Measurements from ENCODE around the gene SDK2.

SDK2 gene

GRCh38 chr17:73289549-73290254, 354.5 kb downstream of the SDK2 start:
- DNase-seq = no peak

DNA sequence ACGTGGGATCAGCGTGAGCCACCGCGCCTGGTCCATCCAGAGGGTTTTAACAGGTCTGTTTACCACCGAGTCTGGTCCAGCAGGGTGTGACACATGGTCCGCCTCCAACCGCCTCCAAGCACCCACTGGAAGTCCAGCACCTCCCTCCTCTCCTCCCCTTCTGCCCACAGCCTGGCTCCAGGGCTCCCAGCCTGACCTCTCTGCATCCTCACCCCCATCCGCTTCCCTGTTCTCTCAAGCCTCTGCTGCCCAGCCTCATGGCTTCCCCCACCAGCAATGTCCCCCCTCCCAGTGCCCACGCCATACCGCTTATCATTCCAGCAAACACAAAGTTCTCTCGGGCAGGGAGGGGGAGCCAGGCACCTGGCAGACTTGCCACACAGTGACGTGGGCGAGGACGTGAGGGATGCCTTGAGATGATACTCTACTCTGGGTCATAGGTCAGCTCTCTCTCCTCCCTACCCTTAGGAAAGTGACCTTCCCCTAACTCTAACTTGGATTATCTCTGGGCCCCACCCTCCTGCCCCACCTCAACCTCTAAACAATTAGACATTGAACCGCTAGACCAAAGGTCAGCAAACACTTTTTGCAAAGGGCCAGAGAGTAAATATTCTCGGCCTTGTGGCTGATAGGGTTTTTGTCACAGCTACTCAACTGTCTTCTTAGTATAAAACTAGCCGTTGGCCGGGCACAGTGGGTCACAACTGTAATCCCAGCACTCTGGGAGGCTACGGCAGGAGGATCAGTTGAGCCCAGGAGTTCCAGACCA, 355.5 kb downstream of the SDK2 start:
- no peak for DNase-seq

GRCh38 chr17:73286863-73287296, 357.4 kb downstream of the SDK2 start:
- no peak for DNase-seq

DNA sequence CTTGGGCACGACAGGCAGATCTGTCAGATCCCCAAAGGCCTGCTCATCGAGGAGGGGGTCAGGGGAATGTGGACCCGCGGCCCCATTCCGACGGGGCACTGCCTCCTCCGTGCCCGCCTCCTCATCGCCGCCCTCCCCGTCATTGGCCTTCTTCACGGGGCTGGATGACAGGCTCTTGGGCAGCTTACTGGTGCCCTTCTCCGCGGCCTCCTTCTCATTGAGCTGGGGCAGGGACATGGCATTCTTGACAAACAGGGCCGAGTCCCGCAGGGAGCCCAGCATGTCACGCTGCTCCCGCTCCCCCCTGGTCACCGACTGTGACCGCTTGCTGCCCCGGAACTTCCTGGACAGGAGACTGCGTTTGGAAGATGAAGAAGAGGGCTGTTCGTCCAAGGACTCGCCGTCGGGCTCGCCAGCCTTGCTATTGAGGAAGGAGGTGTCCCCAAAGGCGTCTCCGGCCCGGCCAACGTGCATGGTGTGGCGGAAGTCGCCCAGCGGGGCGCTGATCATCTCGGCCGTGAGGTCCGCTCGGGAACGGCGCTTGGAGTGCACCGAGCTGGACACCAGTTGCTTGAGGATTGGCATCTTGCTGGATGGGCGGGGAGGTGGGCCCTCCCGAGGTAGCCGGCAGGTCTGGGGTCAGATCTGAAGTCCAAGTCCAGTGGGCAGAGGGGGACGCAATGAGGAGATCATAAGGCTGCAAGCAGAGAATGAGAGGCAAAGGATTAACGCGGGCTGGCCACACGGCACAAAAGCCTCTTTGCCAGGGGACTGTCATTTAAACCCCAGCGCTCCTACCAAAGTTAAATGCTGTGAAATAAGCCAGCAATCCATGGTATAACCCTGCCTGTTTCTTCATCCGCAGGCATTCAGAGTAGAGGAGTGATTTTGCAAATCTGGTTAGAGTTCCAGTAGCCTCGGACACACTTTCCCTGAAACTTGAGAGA, 358.1 kb downstream of the SDK2 start:
- DNase-seq = no peak

DNA sequence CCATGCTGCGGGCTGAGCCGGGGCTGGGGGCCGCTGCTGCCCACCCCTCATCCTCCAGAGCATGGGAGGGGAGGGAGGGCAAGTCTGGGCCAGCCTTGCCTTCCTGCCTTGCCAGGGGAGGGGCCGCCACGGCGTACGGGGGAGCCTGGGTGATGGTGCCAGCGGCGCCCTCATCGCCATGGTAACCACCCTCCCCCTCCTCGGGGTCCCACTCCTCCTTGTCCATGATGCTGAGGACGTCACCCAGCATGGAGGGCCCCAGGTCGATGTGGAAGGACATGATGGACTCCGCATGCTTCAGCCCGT, 358.7 kb downstream of the SDK2 start:
- no peak for DNase-seq

DNA sequence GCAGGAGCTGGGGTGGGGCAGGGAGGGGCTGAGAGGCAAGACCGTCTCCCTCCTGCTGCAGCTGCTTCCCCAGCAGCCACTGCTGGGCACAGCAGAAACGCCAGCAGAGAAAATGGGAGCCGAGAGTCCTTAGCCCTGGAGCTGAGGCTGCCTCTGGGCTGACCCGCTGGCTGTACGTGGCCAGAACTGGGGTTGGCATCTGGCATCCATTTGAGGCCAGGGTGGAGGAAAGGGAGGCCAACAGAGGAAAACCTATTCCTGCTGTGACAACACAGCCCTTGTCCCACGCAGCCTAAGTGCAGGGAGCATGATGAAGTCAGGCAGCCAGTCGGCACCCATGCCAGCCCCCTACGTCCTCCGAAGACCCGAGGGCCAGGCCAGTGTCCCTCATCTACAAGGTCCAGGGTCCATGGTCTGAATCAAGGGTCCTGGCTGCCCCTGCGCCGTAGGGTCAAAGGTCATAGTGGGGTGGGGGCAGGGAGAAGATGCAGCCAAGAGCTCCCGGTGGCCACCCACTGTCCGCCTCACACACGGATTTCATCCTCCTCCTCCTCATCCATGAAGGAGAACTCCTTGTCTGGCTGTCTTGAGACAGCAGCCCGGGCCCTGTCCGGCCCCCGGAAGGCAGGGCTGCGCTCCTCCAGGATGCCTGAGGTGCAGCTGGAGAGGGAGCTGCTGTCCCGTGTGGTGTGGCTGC, 359.2 kb downstream of the SDK2 start:
- DNase-seq = no peak
